Dedifferentiated amniotic fluid mesenchymal stem cell (primary cell): ENCODE results near the gene PRSS8.

Source experiments
- DNase-seq: peaks from one replicate; pipeline ENCODE4 v3.0.0-alpha.2; 2016; ENCODE audit errors: extremely low spot score

PRSS8 gene

GRCh38 chr16:31128711-31129567 lies 6.6 kb downstream of the PRSS8 start:
- DNase-seq: no peak

- DNase-seq: no peak
Measured at GRCh38 chr16:31127182-31127581, 8.3 kb downstream of the PRSS8 start.

GRCh38 chr16:31125844-31126243 lies 9.7 kb downstream of the PRSS8 start:
- no peak for DNase-seq

GRCh38 chr16:31120129-31120528 lies 15.4 kb downstream of the PRSS8 start:
- no peak for DNase-seq

- peak; percentile 31 for DNase-seq
Measured at GRCh38 chr16:31118223-31119155, 17.0 kb downstream of the PRSS8 start.

GRCh38 chr16:31117384-31118222 lies 17.9 kb downstream of the PRSS8 start, which contains the start of gene KAT8:
KAT8 (plus strand) TSS chr16:31117664; CDS start chr16:31117682, 18 bp downstream.
- peak; percentile 98 for DNase-seq

GRCh38 chr16:31114468-31114867 lies 21.1 kb downstream of the PRSS8 start:
- no peak for DNase-seq

- DNase-seq: no peak
Measured at GRCh38 chr16:31113121-31114120, 22.1 kb downstream of the PRSS8 start.

- DNase-seq: no peak
Measured at GRCh38 chr16:31112711-31113110, 22.8 kb downstream of the PRSS8 start.

GRCh38 chr16:31111881-31112466 lies 23.6 kb downstream of the PRSS8 start:
- no peak for DNase-seq

- DNase-seq: no peak
Measured at GRCh38 chr16:31110106-31111034, 25.2 kb downstream of the PRSS8 start.

GRCh38 chr16:31109622-31110021 lies 25.9 kb downstream of the PRSS8 start:
- DNase-seq: no peak

- no peak for DNase-seq
Measured at GRCh38 chr16:31108794-31109558, 26.6 kb downstream of the PRSS8 start.

GRCh38 chr16:31108035-31108793 lies 27.3 kb downstream of the PRSS8 start, which contains the start of gene BCKDK:
BCKDK (plus strand) TSS chr16:31108386; CDS start chr16:31109224, 838 bp downstream.
- DNase-seq: peak; percentile 57

GRCh38 chr16:31107465-31107867 lies 28.1 kb downstream of the PRSS8 start:
- DNase-seq: no peak

- DNase-seq: no peak
Measured at GRCh38 chr16:31106509-31107464, 28.7 kb downstream of the PRSS8 start.
